ENCODE data around the gene RYR3.

The RYR3 gene

DNA sequence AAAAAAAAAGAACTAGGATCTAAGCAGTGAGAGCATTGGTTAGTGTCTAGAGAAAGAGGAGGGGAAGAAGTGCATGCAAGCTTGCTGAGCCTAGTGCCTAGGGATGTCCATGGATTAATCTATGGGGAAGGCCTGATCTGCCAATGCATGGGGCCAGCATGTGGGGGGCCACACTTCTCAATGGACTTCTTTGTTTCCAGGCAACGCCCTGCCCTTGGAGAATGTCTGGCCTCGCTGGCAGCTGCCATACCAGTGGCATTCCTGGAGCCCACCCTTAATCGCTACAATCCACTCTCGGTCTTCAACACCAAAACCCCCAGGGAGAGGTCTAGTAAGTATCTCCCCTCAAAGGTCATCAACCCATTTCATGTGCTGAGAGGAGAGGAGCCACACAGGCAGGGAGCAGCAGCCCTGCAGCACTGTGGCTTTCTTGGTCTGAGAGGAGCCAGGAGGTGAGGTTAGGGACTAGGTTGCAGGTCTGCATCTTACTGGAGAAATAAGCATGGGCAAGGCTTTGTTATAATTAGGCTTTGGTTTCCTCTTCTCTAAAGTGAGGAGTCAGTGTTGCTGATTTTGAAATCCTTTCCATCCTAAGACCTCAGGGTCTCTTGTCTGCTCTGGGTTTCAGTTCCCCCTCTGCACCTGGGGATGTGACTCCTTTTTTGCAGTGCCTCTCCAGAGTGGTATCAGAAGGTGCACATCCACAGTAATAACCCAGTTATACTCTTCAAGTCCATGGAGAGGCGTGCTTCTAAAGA is 469.4 kb downstream of the RYR3 start:
- H3K27me3 ChIP-seq (ENCODE audit: low read depth, low read length), result no peaks in the 10 kb centered on the region
- no peaks in the 10 kb centered on the region for H3K9me3 ChIP-seq (ENCODE audit: control insufficient read depth in 1 of 2, low read length in 2 of 2)

DNA sequence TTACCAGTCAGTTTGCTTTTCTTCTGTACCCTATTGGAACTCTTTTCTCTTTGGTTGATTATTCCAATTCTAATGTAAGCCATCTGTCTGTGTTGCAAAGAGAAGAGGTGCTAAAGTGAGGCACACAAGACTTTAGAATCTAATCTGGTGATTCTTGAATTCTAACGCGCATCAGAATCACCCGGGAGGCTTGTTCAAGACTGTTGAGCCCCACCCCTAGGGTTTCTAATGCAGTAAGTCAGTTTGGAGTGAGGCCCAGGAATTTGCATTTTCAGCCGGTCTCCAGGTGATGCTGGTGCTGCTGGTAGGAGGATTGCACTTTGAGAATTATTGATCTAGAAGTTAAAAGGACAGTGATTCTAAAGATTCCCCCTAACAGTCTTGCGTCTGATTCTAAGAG is 472.2 kb downstream of the RYR3 start:
- Histone ChIP-seq H3K36me3 (ENCODE audit: control insufficient read depth in 1 of 2, insufficient read depth in 2 of 2, low read length in 2 of 2) (peaks cover 0 to 3% of the 10 kb centered on the region in 2 donors), H3K4me3 (ENCODE audit: low read depth in 1 of 2, low read length in 2 of 2) (no peak overlapping the region), H3K4me1 (ENCODE audit: control insufficient read depth in 1 of 2, insufficient read depth in 2 of 2, low read length in 2 of 2) (no peaks in the 10 kb centered on the region), H3K27me3 (ENCODE audit: low read depth, low read length) (no peaks in the 10 kb centered on the region), H3K9me3 (ENCODE audit: control insufficient read depth in 1 of 2, low read length in 2 of 2) (no peaks in the 10 kb centered on the region), H3K27ac (ENCODE audit: low read length) (no peak overlapping the region)

More for the DNA sequence above, 469.4 kb downstream of the RYR3 start:
- no peak overlapping the region for H3K27ac ChIP-seq (ENCODE audit: low read length)
- H3K4me1 ChIP-seq (ENCODE audit: control insufficient read depth in 1 of 2, insufficient read depth in 2 of 2, low read length in 2 of 2), result no peaks in the 10 kb centered on the region
- no peaks in the 10 kb centered on the region for H3K36me3 ChIP-seq (ENCODE audit: control insufficient read depth in 1 of 2, insufficient read depth in 2 of 2, low read length in 2 of 2)
- H3K4me3 ChIP-seq (ENCODE audit: low read depth in 1 of 2, low read length in 2 of 2), result no peak overlapping the region

GRCh38 chr15:33785366-33785765 is 474.6 kb downstream of the RYR3 start:
- peaks cover 0 to 10% of the 10 kb centered on the region in 2 donors for H3K36me3 ChIP-seq (ENCODE audit: control insufficient read depth in 1 of 2, insufficient read depth in 2 of 2, low read length in 2 of 2)
- H3K27me3 ChIP-seq (ENCODE audit: low read depth, low read length), result no peaks in the 10 kb centered on the region
- H3K9me3 ChIP-seq (ENCODE audit: control insufficient read depth in 1 of 2, low read length in 2 of 2), result no peaks in the 10 kb centered on the region
- no peaks in the 10 kb centered on the region for H3K4me1 ChIP-seq (ENCODE audit: control insufficient read depth in 1 of 2, insufficient read depth in 2 of 2, low read length in 2 of 2)
- no peak overlapping the region for H3K27ac ChIP-seq (ENCODE audit: low read length)
- no peak overlapping the region for H3K4me3 ChIP-seq (ENCODE audit: low read depth in 1 of 2, low read length in 2 of 2)

GRCh38 chr15:33788906-33789540 is 478.3 kb downstream of the RYR3 start:
- H3K27ac ChIP-seq (ENCODE audit: low read length), result no peak overlapping the region
- H3K4me1 ChIP-seq (ENCODE audit: control insufficient read depth in 1 of 2, insufficient read depth in 2 of 2, low read length in 2 of 2), result no peaks in the 10 kb centered on the region
- no peak overlapping the region for H3K4me3 ChIP-seq (ENCODE audit: low read depth in 1 of 2, low read length in 2 of 2)
- H3K27me3 ChIP-seq (ENCODE audit: low read depth, low read length), result no peaks in the 10 kb centered on the region
- H3K9me3 ChIP-seq (ENCODE audit: control insufficient read depth in 1 of 2, low read length in 2 of 2), result no peaks in the 10 kb centered on the region
- H3K36me3 ChIP-seq (ENCODE audit: control insufficient read depth in 1 of 2, insufficient read depth in 2 of 2, low read length in 2 of 2), result peaks cover 0 to 10% of the 10 kb centered on the region in 2 donors

DNA sequence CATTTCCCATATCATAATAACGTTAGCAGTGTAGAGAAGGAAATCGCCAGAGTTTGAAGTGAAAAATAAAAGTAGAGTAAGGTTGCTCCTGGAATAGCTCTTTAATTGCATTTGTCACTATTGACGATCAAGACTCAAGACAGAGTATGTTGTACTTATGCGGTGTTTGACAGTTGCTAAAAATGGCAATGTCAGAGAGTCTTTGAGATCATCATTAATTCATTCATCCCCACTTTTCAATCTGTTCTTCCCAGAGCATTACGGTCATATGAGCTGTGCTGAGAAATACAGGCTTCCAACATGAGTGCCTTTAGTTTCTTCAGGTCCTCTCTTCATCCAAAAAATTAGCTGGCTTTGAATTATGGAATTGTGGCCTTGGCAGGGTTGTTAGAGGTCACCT is 483.7 kb downstream of the RYR3 start:
- H3K27ac ChIP-seq (ENCODE audit: low read length), result no peak overlapping the region
- H3K4me3 ChIP-seq (ENCODE audit: low read depth in 1 of 2, low read length in 2 of 2), result no peak overlapping the region
- no peaks in the 10 kb centered on the region for H3K36me3 ChIP-seq (ENCODE audit: control insufficient read depth in 1 of 2, insufficient read depth in 2 of 2, low read length in 2 of 2)
- no peaks in the 10 kb centered on the region for H3K4me1 ChIP-seq (ENCODE audit: control insufficient read depth in 1 of 2, insufficient read depth in 2 of 2, low read length in 2 of 2)
- no peaks in the 10 kb centered on the region for H3K27me3 ChIP-seq (ENCODE audit: low read depth, low read length)
- H3K9me3 ChIP-seq (ENCODE audit: control insufficient read depth in 1 of 2, low read length in 2 of 2), result no peaks in the 10 kb centered on the region

GRCh38 chr15:33795070-33795469 is 484.3 kb downstream of the RYR3 start:
- no peak overlapping the region for H3K4me3 ChIP-seq (ENCODE audit: low read depth in 1 of 2, low read length in 2 of 2)
- no peaks in the 10 kb centered on the region for H3K27me3 ChIP-seq (ENCODE audit: low read depth, low read length)
- no peak overlapping the region for H3K27ac ChIP-seq (ENCODE audit: low read length)
- no peaks in the 10 kb centered on the region for H3K36me3 ChIP-seq (ENCODE audit: control insufficient read depth in 1 of 2, insufficient read depth in 2 of 2, low read length in 2 of 2)
- no peaks in the 10 kb centered on the region for H3K4me1 ChIP-seq (ENCODE audit: control insufficient read depth in 1 of 2, insufficient read depth in 2 of 2, low read length in 2 of 2)
- H3K9me3 ChIP-seq (ENCODE audit: control insufficient read depth in 1 of 2, low read length in 2 of 2), result no peaks in the 10 kb centered on the region

DNA sequence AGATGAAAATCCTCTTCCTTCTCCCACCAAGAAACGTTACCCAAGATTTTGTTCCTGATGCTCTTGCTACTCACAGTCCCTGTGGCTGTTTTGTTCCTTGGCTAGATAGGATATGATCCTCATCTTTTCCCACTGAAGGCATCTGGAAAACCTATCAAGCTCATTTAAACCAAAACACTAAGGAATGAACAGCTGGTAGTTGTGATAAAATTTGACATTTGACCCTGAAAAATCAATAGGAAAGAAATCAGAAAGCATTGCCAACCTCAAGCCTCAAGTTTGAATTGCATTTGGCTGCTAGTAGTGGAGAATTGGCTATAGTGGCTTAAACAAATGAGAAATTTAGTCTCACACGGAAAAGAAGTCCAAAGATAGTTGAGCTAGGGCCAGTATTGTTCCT is 486.9 kb downstream of the RYR3 start:
- no peak overlapping the region for H3K4me3 ChIP-seq (ENCODE audit: low read depth in 1 of 2, low read length in 2 of 2)
- no peaks in the 10 kb centered on the region for H3K27me3 ChIP-seq (ENCODE audit: low read depth, low read length)
- H3K27ac ChIP-seq (ENCODE audit: low read length), result no peak overlapping the region
- H3K36me3 ChIP-seq (ENCODE audit: control insufficient read depth in 1 of 2, insufficient read depth in 2 of 2, low read length in 2 of 2), result peaks cover 0 to 12% of the 10 kb centered on the region in 2 donors
- no peaks in the 10 kb centered on the region for H3K9me3 ChIP-seq (ENCODE audit: control insufficient read depth in 1 of 2, low read length in 2 of 2)
- H3K4me1 ChIP-seq (ENCODE audit: control insufficient read depth in 1 of 2, insufficient read depth in 2 of 2, low read length in 2 of 2), result no peaks in the 10 kb centered on the region

DNA sequence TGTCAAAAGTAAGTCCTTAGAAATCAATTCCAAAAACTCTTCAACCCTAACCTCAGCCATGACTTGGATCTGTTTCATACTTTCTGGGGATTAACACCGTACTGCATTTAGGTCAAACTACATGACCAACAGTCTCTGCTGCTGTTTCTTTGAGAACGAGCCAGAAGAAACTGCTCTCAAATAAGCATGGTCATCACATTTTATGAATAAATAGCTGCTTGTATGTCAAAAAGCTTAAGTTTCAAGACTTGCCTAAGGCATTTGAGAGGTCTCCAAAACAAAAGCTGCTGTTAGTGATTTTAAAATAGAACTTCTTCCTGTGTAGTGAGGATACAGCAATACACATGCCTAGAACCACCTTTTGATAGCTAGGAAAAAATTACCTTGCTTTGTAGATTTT is 491.2 kb downstream of the RYR3 start:
- no peak overlapping the region for H3K4me3 ChIP-seq (ENCODE audit: low read depth in 1 of 2, low read length in 2 of 2)
- no peaks in the 10 kb centered on the region for H3K9me3 ChIP-seq (ENCODE audit: control insufficient read depth in 1 of 2, low read length in 2 of 2)
- H3K36me3 ChIP-seq (ENCODE audit: control insufficient read depth in 1 of 2, insufficient read depth in 2 of 2, low read length in 2 of 2), result peaks cover 0 to 14% of the 10 kb centered on the region in 2 donors
- H3K27ac ChIP-seq (ENCODE audit: low read length), result no peak overlapping the region
- H3K4me1 ChIP-seq (ENCODE audit: control insufficient read depth in 1 of 2, insufficient read depth in 2 of 2, low read length in 2 of 2), result no peaks in the 10 kb centered on the region
- no peaks in the 10 kb centered on the region for H3K27me3 ChIP-seq (ENCODE audit: low read depth, low read length)

DNA sequence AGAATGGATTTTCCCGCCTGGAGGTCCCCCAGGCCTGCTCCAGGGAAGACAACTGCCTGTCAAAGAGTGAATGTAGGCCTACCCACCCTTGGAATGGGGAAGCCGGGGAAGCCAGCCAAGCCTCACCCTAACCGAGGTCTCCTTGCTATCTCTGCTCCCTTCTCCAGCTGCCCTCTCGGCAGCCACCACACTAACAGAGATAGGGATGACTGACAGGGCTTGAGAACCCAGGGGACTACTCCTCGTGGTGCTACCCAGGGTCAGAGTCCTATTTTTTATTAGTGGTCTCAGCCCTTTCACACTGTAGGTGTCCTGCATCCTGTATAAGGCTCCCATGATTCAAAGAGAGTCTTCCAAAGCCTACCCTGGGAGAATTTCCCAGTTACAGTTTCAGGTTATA is 496.9 kb downstream of the RYR3 start:
- H3K4me1 ChIP-seq (ENCODE audit: control insufficient read depth in 1 of 2, insufficient read depth in 2 of 2, low read length in 2 of 2), result no peaks in the 10 kb centered on the region

GRCh38 chr15:33808720-33809457 is 498.1 kb downstream of the RYR3 start:
- Histone ChIP-seq H3K4me1 (ENCODE audit: control insufficient read depth in 1 of 2, insufficient read depth in 2 of 2, low read length in 2 of 2) (no peaks in the 10 kb centered on the region), H3K27me3 (ENCODE audit: low read depth, low read length) (no peaks in the 10 kb centered on the region), H3K36me3 (ENCODE audit: control insufficient read depth in 1 of 2, insufficient read depth in 2 of 2, low read length in 2 of 2) (no peaks in the 10 kb centered on the region), H3K4me3 (ENCODE audit: low read depth in 1 of 2, low read length in 2 of 2) (no peak overlapping the region), H3K27ac (ENCODE audit: low read length) (no peak overlapping the region), H3K9me3 (ENCODE audit: control insufficient read depth in 1 of 2, low read length in 2 of 2) (no peaks in the 10 kb centered on the region)

More for the DNA sequence above, 496.9 kb downstream of the RYR3 start:
- H3K27me3 ChIP-seq (ENCODE audit: low read depth, low read length), result no peaks in the 10 kb centered on the region
- H3K9me3 ChIP-seq (ENCODE audit: control insufficient read depth in 1 of 2, low read length in 2 of 2), result no peaks in the 10 kb centered on the region
- peaks cover 0 to 3% of the 10 kb centered on the region in 2 donors for H3K36me3 ChIP-seq (ENCODE audit: control insufficient read depth in 1 of 2, insufficient read depth in 2 of 2, low read length in 2 of 2)
- H3K4me3 ChIP-seq (ENCODE audit: low read depth in 1 of 2, low read length in 2 of 2), result no peak overlapping the region
- H3K27ac ChIP-seq (ENCODE audit: low read length), result no peak overlapping the region

- Histone ChIP-seq H3K27me3 (ENCODE audit: low read depth, low read length) (no peaks in the 10 kb centered on the region), H3K27ac (ENCODE audit: low read length) (no peak overlapping the region), H3K9me3 (ENCODE audit: control insufficient read depth in 1 of 2, low read length in 2 of 2) (no peaks in the 10 kb centered on the region), H3K36me3 (ENCODE audit: control insufficient read depth in 1 of 2, insufficient read depth in 2 of 2, low read length in 2 of 2) (no peaks in the 10 kb centered on the region), H3K4me3 (ENCODE audit: low read depth in 1 of 2, low read length in 2 of 2) (no peak overlapping the region), H3K4me1 (ENCODE audit: control insufficient read depth in 1 of 2, insufficient read depth in 2 of 2, low read length in 2 of 2) (no peaks in the 10 kb centered on the region)
These were observed 499.4 kb downstream of the RYR3 start for GRCh38 chr15:33810073-33810595.

Measured in muscle layer of duodenum (tissue), 2 donors.